Activated B cell treated with CpG ODN at 0.5 μM for 24 hours (primary cell): ENCODE results near the gene SPTA1. TPM values are rescaled to one million over a fixed set of nuclear protein-coding genes. Genes with fewer than 3 reads are reported as not detected.
"Not testable (repeated sequence)": the region's sequence is repeated elsewhere in the genome, so short reads cannot be mapped to it uniquely, and the experiment has no call there.

Experiments used
- ATAC-seq: fragments of 200-7000 bp; cut with Tn5 transposase; one replicate; pipeline ENCODE4 v1.10.0; 2021; ENCODE audit warnings: low read depth, mild to moderate bottlenecking, moderate library complexity
- CTCF ChIA-PET: fragments of 350-600 bp; sonication (Branson Sonifier 250); formaldehyde crosslinking; loops from one replicate; lab custom pipeline; 2021; ENCODE audit warnings: antibody characterized with exemption; lab: Charles Lee
- POLR2A ChIA-PET: fragments of 350-600 bp; sonication (Branson Sonifier 250); formaldehyde crosslinking; loops from one replicate; lab custom pipeline; 2021; ENCODE audit warnings: antibody characterized with exemption; lab: Charles Lee
- DNase-seq: peaks from one replicate; pipeline ENCODE4 v3.0.0; 2022
- H3K27ac Mint-ChIP-seq: one replicate; pipeline ENCODE4 v1.8.0; 2020; ENCODE audit warnings: mixed read lengths
- H3K27me3 Mint-ChIP-seq: one replicate; pipeline ENCODE4 v1.8.0; 2021; ENCODE audit warnings: mixed read lengths
- H3K36me3 Mint-ChIP-seq: one replicate; pipeline ENCODE4 v1.8.0; 2021; ENCODE audit warnings: low read depth, mixed read lengths
- H3K4me1 Mint-ChIP-seq: one replicate; pipeline ENCODE4 v1.8.0; 2021; ENCODE audit warnings: mixed read lengths
- H3K4me3 Mint-ChIP-seq: one replicate; pipeline ENCODE4 v1.8.0; 2020; ENCODE audit warnings: mild to moderate bottlenecking, mixed read lengths
- H3K9me3 Mint-ChIP-seq: one replicate; pipeline ENCODE4 v1.8.0; 2020; ENCODE audit warnings: mixed read lengths
- CTCF ChIP-seq: fragments of 200-600 bp; IDR thresholded peaks from one replicate; pipeline ENCODE4 v1.8.0; 2022; ENCODE audit warnings: antibody characterized with exemption, mild to moderate bottlenecking
- intact Hi-C: fragments of 100-400 bp; cut with micrococcal nuclease; formaldehyde crosslinking; loops from one replicate; pipeline ENCODE4 v1.15.1; 2024
- total RNA-seq: library from RNA; stranded (reverse); gene quantifications from 2 replicates; pipeline ENCODE4 v1.2.3, GENCODE V29; 2022

SPTA1 gene
- total RNA-seq, 1 donor from 2014 or later, result not detected

DNA sequence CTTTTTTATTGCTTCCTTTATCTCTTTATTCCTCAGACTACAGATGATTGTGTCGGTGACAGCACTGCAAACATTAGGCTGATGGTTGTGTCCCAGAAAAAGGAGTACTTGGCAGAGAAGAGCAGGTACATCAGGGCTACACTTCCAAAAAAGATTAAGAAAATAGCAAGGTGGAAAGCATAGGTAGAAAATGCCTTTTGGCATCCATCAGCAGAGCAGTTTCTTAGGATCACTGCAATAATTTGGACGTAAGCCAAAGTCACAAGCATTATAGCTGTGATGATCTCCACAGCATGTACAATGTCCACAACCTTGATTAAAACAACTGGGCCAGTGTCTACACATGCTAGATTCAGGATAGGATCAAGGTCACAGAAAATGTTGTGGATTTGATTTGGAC is 8.1 kb upstream of the SPTA1 start:
- Mint-ChIP-seq H3K36me3 (no peaks in the 10 kb centered on the region), H3K27me3 (peaks cover 7% of the 10 kb centered on the region)

GRCh38 chr1:158692356-158692755 is 5.8 kb upstream of the SPTA1 start:
- intact Hi-C loops, result no loop called here
- H3K27ac Mint-ChIP-seq, result no peak overlapping the region
- ChIA-PET CTCF (no interaction called here), POLR2A (no interaction called here)
- no peak overlapping the region for H3K4me3 Mint-ChIP-seq
- no peak for TF ChIP-seq CTCF
- H3K36me3 Mint-ChIP-seq, result no peaks in the 10 kb centered on the region
- no peak for ATAC-seq
- H3K9me3 Mint-ChIP-seq, result no peaks in the 10 kb centered on the region
- DNase-seq, result no peak
- H3K27me3 Mint-ChIP-seq, result peaks cover 7% of the 10 kb centered on the region
- H3K4me1 Mint-ChIP-seq, result no peaks in the 10 kb centered on the region

More for the DNA sequence above, 8.1 kb upstream of the SPTA1 start:
- Mint-ChIP-seq H3K9me3 (no peaks in the 10 kb centered on the region), H3K4me1 (no peaks in the 10 kb centered on the region), H3K27ac (no peak overlapping the region), H3K4me3 (no peak overlapping the region)
- ChIA-PET CTCF (no interaction called here), POLR2A (no interaction called here)
- intact Hi-C loops, result no loop called here
- ATAC-seq (no peak), DNase-seq (no peak)
- TF ChIP-seq CTCF, result no peak

DNA sequence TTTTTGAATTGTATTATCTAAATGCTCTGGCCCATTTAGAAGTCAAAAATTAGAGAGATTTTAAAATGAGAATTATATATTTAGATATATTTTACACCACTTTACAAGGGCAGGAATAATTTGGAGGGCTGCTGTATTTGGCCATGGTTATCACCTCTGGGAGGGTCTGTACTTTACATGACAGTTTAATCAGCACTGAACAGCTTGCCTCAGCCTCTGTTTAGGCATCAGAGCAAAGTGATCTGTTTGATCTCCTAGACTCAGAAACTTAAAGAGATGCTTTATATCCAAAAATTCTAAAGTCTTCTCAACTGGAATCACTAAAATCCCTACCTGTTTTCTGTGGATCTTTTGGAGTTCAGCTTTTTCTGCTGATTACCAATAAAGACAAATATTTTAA is 5.4 kb upstream of the SPTA1 start:
- Mint-ChIP-seq H3K4me3 (no peak overlapping the region), H3K9me3 (no peaks in the 10 kb centered on the region), H3K27ac (no peak overlapping the region), H3K36me3 (no peaks in the 10 kb centered on the region), H3K27me3 (peaks cover 7% of the 10 kb centered on the region), H3K4me1 (no peaks in the 10 kb centered on the region)
- no peak for DNase-seq
- TF ChIP-seq CTCF, result no peak
- intact Hi-C loops, result no loop called here
- ATAC-seq, result no peak
- CTCF ChIA-PET, result no interaction called here
- POLR2A ChIA-PET, result no interaction called here

DNA sequence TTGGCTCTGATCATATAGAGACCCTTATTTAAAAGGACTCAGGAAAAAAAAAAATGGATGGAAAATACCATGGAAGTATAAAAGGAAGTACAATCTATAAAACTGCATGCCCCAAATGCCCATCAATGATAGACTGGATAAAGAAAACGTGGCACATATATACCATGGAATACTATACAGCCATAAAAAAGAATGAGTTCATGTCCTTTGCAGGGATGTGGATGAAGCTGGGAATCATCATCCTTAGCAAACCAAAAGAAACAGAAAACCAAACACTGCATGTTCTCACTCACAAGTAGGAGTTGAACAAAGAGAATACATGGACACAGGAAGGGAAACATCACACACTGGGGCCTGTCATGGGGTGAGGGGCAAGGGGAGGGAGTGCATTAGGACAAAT is 4.6 kb upstream of the SPTA1 start:
- POLR2A ChIA-PET, H3K4me1 Mint-ChIP-seq, CTCF ChIA-PET, ATAC-seq, DNase-seq, H3K27ac Mint-ChIP-seq, intact Hi-C loops, H3K4me3 Mint-ChIP-seq, H3K36me3 Mint-ChIP-seq, H3K9me3 Mint-ChIP-seq: not testable (repeated sequence)
- peaks cover 10% of the 10 kb centered on the region for H3K27me3 Mint-ChIP-seq

GRCh38 chr1:158689875-158690274 is 3.4 kb upstream of the SPTA1 start:
- Mint-ChIP-seq H3K4me1 (no peaks in the 10 kb centered on the region), H3K27ac (no peak overlapping the region)
- no peak for ATAC-seq

More at GRCh38 chr1:158689875-158690274, 3.4 kb upstream of the SPTA1 start:
- POLR2A ChIA-PET, result no interaction called here
- H3K36me3 Mint-ChIP-seq, result no peaks in the 10 kb centered on the region
- no peak for DNase-seq
- no peak overlapping the region for H3K4me3 Mint-ChIP-seq
- no peaks in the 10 kb centered on the region for H3K9me3 Mint-ChIP-seq
- no peak for TF ChIP-seq CTCF
- H3K27me3 Mint-ChIP-seq, result peaks cover 11% of the 10 kb centered on the region
- CTCF ChIA-PET, result no interaction called here
- intact Hi-C loops, result no loop called here
